C4-2B (cell line): Measurements from ENCODE around the gene SHMT1.

Source experiments
- ZFX ChIP-seq: fragments of 450-650 bp; IDR thresholded peaks from 2 replicates; pipeline ENCODE4 v1.6.1; 2017
- TF ChIP-seq, protein P1 (sequence below): fragments of 450-650 bp; conservative IDR thresholded peaks from 2 replicates; pipeline ENCODE4 v1.5.1; 2017; ENCODE audit warnings: mild to moderate bottlenecking

DNA sequence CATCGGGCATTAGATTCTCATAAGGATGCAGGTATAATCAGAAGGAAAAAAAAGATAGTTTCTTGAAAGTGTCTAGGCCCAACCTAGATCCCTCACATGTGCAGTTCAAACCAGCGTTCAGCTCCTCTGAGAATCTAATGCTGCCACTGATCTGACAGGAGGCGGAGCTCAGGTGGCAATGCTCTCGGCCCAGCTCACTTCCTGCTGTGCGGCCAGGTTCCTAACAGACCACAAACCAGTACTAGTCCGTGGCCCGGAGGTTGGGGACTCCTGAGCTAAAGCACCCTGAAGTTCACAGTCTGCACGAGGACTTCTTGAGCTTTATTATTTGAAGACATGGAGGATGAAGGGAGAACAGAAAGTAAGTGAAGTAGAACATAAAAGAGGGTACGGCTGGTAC, 31.5 kb downstream of the SHMT1 start:
- TF ChIP-seq, protein P1, sequence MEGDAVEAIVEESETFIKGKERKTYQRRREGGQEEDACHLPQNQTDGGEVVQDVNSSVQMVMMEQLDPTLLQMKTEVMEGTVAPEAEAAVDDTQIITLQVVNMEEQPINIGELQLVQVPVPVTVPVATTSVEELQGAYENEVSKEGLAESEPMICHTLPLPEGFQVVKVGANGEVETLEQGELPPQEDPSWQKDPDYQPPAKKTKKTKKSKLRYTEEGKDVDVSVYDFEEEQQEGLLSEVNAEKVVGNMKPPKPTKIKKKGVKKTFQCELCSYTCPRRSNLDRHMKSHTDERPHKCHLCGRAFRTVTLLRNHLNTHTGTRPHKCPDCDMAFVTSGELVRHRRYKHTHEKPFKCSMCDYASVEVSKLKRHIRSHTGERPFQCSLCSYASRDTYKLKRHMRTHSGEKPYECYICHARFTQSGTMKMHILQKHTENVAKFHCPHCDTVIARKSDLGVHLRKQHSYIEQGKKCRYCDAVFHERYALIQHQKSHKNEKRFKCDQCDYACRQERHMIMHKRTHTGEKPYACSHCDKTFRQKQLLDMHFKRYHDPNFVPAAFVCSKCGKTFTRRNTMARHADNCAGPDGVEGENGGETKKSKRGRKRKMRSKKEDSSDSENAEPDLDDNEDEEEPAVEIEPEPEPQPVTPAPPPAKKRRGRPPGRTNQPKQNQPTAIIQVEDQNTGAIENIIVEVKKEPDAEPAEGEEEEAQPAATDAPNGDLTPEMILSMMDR, result no peak
- TF ChIP-seq ZFX, result no peak
